ENCODE data around the gene ZNF614. TPM values are rescaled to one million over a fixed set of nuclear protein-coding genes. Genes with fewer than 3 reads are reported as not detected.

ZNF614 gene
- total and polyA plus RNA-seq, 9 of the 15 experiments (the other 6 are each of a cell fraction or from before 2014, with no cell fraction given), result 4.9 to 16.3 (median 11.4) TPM

- TF ChIP-seq KDM4B (IDR thresholded peaks at IDR 0.05; ENCODE audit: borderline replicate concordance in 2 of 2, low read depth in 1 of 2) (no peak), CHD4 (IDR thresholded peaks at IDR 0.05; ENCODE audit: insufficient read depth, insufficient replicate concordance, low read depth, low read length, poor library complexity, severe bottlenecking) (no peak), GTF2F1 (IDR thresholded peaks at IDR 0.05; ENCODE audit: low read depth, low read length) (no peak), CBX3 (IDR thresholded peaks at IDR 0.05; ENCODE audit: borderline replicate concordance in 1 of 2, low read length in 2 of 2) (peak in 1 of 2 experiments; percentile 18; a peak in 1 of 3 replicates), ZNF695 (CRISPR knock-in tag; IDR thresholded peaks at IDR 0.05) (no peak), MCM5 (IDR thresholded peaks at IDR 0.05; ENCODE audit: low read depth) (no peak), ELF4 (CRISPR knock-in tag; IDR thresholded peaks at IDR 0.05) (no peak), HOXB6 (CRISPR knock-in tag; IDR thresholded peaks at IDR 0.05; ENCODE audit: borderline replicate concordance) (no peak), NR2C1 (IDR thresholded peaks at IDR 0.05) (no peak), NR2C1 (tag; IDR thresholded peaks at IDR 0.05) (no peak), FOXJ3 (CRISPR knock-in tag; IDR thresholded peaks at IDR 0.05) (no peak), ZNF436 (CRISPR knock-in tag; IDR thresholded peaks at IDR 0.05) (no peak), CTBP1 (IDR thresholded peaks at IDR 0.05; ENCODE audit: borderline replicate concordance) (no peak), ZBTB43 (CRISPR knock-in tag; IDR thresholded peaks at IDR 0.05) (no peak), PML (IDR thresholded peaks at IDR 0.05; ENCODE audit: low read length) (no peak), TRIM24 (IDR thresholded peaks at IDR 0.05) (peak in 1 of 2 experiments; percentile 33; a peak in 1 of 4 replicates), ZNF175 (CRISPR knock-in tag; IDR thresholded peaks at IDR 0.05; ENCODE audit: low read depth) (no peak)
- TF ChIP-seq, protein P1, sequence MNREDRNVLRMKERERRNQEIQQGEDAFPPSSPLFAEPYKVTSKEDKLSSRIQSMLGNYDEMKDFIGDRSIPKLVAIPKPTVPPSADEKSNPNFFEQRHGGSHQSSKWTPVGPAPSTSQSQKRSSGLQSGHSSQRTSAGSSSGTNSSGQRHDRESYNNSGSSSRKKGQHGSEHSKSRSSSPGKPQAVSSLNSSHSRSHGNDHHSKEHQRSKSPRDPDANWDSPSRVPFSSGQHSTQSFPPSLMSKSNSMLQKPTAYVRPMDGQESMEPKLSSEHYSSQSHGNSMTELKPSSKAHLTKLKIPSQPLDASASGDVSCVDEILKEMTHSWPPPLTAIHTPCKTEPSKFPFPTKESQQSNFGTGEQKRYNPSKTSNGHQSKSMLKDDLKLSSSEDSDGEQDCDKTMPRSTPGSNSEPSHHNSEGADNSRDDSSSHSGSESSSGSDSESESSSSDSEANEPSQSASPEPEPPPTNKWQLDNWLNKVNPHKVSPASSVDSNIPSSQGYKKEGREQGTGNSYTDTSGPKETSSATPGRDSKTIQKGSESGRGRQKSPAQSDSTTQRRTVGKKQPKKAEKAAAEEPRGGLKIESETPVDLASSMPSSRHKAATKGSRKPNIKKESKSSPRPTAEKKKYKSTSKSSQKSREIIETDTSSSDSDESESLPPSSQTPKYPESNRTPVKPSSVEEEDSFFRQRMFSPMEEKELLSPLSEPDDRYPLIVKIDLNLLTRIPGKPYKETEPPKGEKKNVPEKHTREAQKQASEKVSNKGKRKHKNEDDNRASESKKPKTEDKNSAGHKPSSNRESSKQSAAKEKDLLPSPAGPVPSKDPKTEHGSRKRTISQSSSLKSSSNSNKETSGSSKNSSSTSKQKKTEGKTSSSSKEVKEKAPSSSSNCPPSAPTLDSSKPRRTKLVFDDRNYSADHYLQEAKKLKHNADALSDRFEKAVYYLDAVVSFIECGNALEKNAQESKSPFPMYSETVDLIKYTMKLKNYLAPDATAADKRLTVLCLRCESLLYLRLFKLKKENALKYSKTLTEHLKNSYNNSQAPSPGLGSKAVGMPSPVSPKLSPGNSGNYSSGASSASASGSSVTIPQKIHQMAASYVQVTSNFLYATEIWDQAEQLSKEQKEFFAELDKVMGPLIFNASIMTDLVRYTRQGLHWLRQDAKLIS (CRISPR knock-in tag; IDR thresholded peaks at IDR 0.05), result no peak
Observed at GRCh38 chr19:51994048-51994644, 34.0 kb downstream of the ZNF614 start (continued).

Measured in K562 (cell line).